Ovary (tissue), 10 donors: ENCODE results near the gene CNOT6L. TPM values are rescaled to one million over a fixed set of nuclear protein-coding genes. Genes with fewer than 3 reads are reported as not detected.
A peak's percentile ranks its signal among the peaks of the same experiment; 100 is the strongest.
"Not testable (repeated sequence)": the region's sequence is repeated elsewhere in the genome, so short reads cannot be mapped to it uniquely, and the experiment has no call there.

Experiments used
- DNase-seq, 5 donors: peaks; one replicate each; pipeline ENCODE4 v3.0.0-alpha.2; 2019 to 2020
- H3K27ac ChIP-seq, 2 donors: fragments of 200-600 bp; one replicate each; pipeline versions ENCODE4 v1.5.1 to v1.8.0; 2019 to 2022
- H3K27me3 ChIP-seq: fragments of 200-600 bp; one replicate; pipeline ENCODE4 v1.8.0; 2022
- H3K36me3 ChIP-seq: fragments of 200-600 bp; sonication (generic); one replicate; pipeline ENCODE4 v1.5.1; 2019
- H3K4me1 ChIP-seq: one replicate; pipeline ENCODE4 v1.8.1; 2013; ENCODE audit warnings: mild to moderate bottlenecking, moderate library complexity; ENCODE audit not compliant: insufficient read depth
- H3K4me3 ChIP-seq: fragments of 200-600 bp; sonication (generic); one replicate; pipeline ENCODE4 v1.5.1; 2017
- H3K9me3 ChIP-seq, 2 donors: fragments of 200-600 bp in 1 of 2; sonication (generic) in 1 of 2; one replicate each; pipeline versions ENCODE4 v1.5.1 to v1.8.1; 2013 to 2019; ENCODE audit warnings: mild to moderate bottlenecking in 1 of 2, moderate library complexity in 1 of 2
- EP300 ChIP-seq: sonication (generic); formaldehyde crosslinking; IDR thresholded peaks from one replicate; pipeline ENCODE4 v1.6.1; 2017; ENCODE audit warnings: antibody characterized with exemption
- POLR2A ChIP-seq: fragments of 450-650 bp; IDR thresholded peaks from one replicate; pipeline ENCODE4 v1.6.1; 2017; ENCODE audit warnings: antibody characterized with exemption, mild to moderate bottlenecking, moderate library complexity
- WGBS, 3 donors: extraction: QIAGEN DNeasy Blood & Tissue Kit in 1 of 3; methylation state at CpG; one replicate each; pipeline versions ENCODE4 v1.1.5 to v1.1.7; 2013 to 2017; 5-methylcytosine and 5-hydroxymethylcytosine counted together
- intact Hi-C, 4 donors: fragments of 100-400 bp; cut with DNase I; formaldehyde crosslinking; loops; one replicate each; pipeline versions ENCODE4 v1.11.0 to v1.15.1; 2022 to 2023
- long read RNA-seq, 3 donors: library from polyadenylated mRNA in 2 of 3; unstranded in 2 of 3; transcript quantifications; one replicate each; pipeline ENCODE4 v2.0.0 and lab custom pipeline, GENCODE V29; 2021 to 2026
- polyA plus RNA-seq, 2 donors: library from polyadenylated mRNA; stranded (reverse); fragments of 200-250 nt in 1 of 2; fragments of 350-450 nt in 1 of 2; fragmentation: Illumina TruSeq in 1 of 2; extraction: RNeasy Lipid Tissue Mini Kit (QIAGEN cat#74804) in 1 of 2; gene quantifications; one replicate each; pipeline ENCODE4 v1.2.3, GENCODE V29; 2013 to 2014
- total RNA-seq, 7 donors: library from RNA; depleted of rRNA in 2 of 7; stranded (reverse); fragments of >200 nt in 2 of 7; fragmentation: NEBNext Ultra II Directional in 3 of 7; extraction: Animal tissue kit (Norgen Biotek cat#: 25700) in 3 of 7; gene quantifications; one replicate each; pipeline versions ENCODE4 v1.1.0 to v1.2.4, GENCODE V29; 2016 to 2023
- TF ChIP-seq, protein P1 (sequence below), 3 donors: fragments of 450-650 bp in 2 of 3; fragments of 200-600 bp in 1 of 3; IDR thresholded peaks; one replicate each; pipeline versions ENCODE4 v1.5.1 to v1.8.0; 2016 to 2022; ENCODE audit warnings: antibody characterized with exemption in 3 of 3, mild to moderate bottlenecking in 1 of 3
- donor health status: DM: no; HTN: no; CAD: no; lungs with moderate emphysema.
- donor health status: DM: no; HTN: no; CAD: no.
- donor health status: Bipolar disorder and iron deficiency.
- donor health status: DM: yes; HTN: yes; CAD: no.
- donor health status: DM: no; HTN: no; CAD: no.
- donor health status: DM: yes; HTN: yes; CAD: no.

CNOT6L gene
- total RNA-seq (10 to 100 TPM; 16.1 to 58.6 (median 48.6) TPM), polyA plus RNA-seq (10 to 100 TPM in 1 of 2 donors, 1 to 10 TPM in 1; 7.7 to 20.0 TPM)
- long read RNA-seq, donor 1, partial matches to known transcripts: 5 of 8 reads
- long read RNA-seq, donor 1, other reads (novel, unspliced or antisense): 3 of 8 reads
- long read RNA-seq, donor 2, partial matches to known transcripts: 0 of 3 reads
- long read RNA-seq, donor 2, other reads (novel, unspliced or antisense): 0 of 3 reads
- long read RNA-seq, donor 3, full-length matches to known transcripts: 4 of 11 reads
- long read RNA-seq, donor 3, partial matches to known transcripts: 1 of 11 reads
- long read RNA-seq, donor 3, other reads (novel, unspliced or antisense): 6 of 11 reads

DNA sequence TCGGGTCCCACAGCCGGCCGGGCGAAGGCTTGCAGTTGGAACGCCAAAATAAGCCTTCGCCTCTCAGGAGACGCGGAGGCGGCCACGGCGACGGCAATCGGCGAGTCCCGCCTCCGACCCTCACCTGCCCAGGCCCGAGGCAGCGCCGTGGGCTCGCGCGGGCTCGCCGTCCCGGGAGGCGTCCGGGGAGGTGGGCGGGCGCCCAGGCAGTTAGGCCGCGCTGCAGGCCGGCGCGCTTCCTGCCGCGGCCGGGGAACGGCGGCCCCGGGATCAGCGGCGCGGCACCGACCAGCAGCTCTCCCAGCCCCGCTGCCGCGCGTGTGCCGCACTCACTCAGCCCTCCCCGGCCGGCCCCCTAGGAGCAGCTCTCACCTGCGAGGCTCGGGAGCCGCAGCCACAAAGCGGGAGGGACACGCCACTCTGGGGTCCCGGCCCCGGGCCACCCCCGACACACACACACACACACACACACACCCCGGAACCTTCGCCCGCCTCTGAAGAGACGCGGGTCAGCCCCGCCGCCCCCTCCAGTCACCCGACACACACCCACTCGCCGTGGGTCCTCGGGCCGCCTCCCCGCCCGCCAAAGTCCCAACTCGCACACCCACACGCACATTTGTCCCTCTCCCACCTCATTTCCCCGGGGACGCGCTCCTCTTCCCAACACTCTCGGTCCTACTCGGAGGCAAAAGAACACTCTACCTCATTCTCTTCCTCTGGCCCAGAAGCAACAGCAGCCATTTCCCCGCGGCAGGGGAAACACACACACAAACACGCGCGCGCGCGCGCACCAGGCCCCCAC lies at the start of gene CNOT6L:
Gene CNOT6L (minus strand): TSS at position 767 of the 802 bp plus-strand sequence. CDS start 60 bp downstream, at position 707.
- TF ChIP-seq, protein P1, sequence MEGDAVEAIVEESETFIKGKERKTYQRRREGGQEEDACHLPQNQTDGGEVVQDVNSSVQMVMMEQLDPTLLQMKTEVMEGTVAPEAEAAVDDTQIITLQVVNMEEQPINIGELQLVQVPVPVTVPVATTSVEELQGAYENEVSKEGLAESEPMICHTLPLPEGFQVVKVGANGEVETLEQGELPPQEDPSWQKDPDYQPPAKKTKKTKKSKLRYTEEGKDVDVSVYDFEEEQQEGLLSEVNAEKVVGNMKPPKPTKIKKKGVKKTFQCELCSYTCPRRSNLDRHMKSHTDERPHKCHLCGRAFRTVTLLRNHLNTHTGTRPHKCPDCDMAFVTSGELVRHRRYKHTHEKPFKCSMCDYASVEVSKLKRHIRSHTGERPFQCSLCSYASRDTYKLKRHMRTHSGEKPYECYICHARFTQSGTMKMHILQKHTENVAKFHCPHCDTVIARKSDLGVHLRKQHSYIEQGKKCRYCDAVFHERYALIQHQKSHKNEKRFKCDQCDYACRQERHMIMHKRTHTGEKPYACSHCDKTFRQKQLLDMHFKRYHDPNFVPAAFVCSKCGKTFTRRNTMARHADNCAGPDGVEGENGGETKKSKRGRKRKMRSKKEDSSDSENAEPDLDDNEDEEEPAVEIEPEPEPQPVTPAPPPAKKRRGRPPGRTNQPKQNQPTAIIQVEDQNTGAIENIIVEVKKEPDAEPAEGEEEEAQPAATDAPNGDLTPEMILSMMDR (IDR thresholded peaks at IDR 0.05): no peak
- TF ChIP-seq EP300 (no peak), POLR2A (peak; percentile 32)

DNA sequence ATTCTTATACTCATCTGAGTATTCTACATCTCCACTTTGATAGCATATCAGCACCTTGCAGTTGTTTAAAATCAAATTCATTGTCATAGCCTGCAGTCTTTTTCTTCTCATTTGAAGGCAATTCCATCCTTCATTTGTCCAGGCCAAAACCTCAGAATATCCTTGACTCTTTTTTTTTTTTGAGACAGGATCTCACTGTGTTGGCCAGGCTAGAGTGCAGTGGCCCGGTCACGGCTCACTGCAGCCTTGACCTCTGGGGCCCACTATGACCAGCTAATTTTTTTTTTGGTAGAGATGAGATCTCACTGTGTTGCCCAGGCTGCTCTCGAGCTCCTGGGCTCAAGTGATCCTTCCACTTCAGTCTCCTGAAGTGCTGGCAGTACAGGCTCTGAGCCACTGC lies 46.1 kb upstream of the CNOT6L start:
- no peak overlapping the region for H3K27ac ChIP-seq
- no peak for DNase-seq
- H3K4me1 ChIP-seq: peaks cover 6% of the 10 kb centered on the region
- WGBS, 3 donors: 87 to 90% (median 88%) methylated on average over 3 of the region's 3 CpGs
- no peak overlapping the region for H3K4me3 ChIP-seq
- intact Hi-C loops: no loop called here
- no peaks in the 10 kb centered on the region for H3K36me3 ChIP-seq
- H3K27me3 ChIP-seq: no peaks in the 10 kb centered on the region
- TF ChIP-seq EP300 (no peak), POLR2A (no peak)
- TF ChIP-seq, protein P1 (IDR thresholded peaks at IDR 0.05): no peak
- H3K9me3 ChIP-seq: no peaks in the 10 kb centered on the region

More for the DNA sequence above, at the start of gene CNOT6L:
- Histone ChIP-seq H3K27ac (peak within 1 kb of the TSS; percentile 98), H3K9me3 (no peaks in the 10 kb centered on the region), H3K4me3 (peak within 1 kb of the TSS; percentile 90), H3K27me3 (no peaks in the 10 kb centered on the region), H3K36me3 (no peaks in the 10 kb centered on the region), H3K4me1 (peaks cover 9% of the 10 kb centered on the region)
- WGBS, 3 donors: 0 to 1% (median 0%) methylated on average over 47 to 89 of the region's 89 CpGs
- peak; percentile 67 to 85 (median 74) for DNase-seq
- intact Hi-C loops: loop anchor here in 1 of 4 donors (2.0 kb wide), 1 partner anchor 44 kb away; the partner anchor contains the start of gene MRPL1

DNA sequence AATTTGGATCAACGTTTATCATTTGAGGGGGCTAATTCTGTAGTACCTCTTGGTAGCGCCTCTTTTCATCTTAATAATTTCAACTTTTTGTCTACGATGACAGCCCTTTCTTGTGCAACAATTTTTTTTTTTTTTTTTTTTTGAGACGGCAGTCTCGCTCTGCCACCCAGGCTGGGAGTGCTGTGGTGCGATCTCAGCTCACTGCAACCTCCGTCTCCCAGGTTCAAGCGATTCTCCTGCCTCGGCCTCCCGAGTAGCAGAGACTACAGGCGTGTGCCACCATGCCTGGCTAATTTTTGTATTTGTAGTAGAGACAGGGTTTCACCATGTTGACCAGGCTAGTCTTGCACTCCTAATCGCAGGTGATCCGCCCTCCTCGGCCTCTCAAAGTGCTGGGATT lies 44.2 kb upstream of the CNOT6L start:
- not testable (repeated sequence) for H3K27me3 ChIP-seq, H3K9me3 ChIP-seq, DNase-seq, H3K4me1 ChIP-seq, H3K36me3 ChIP-seq
- intact Hi-C loops: loop anchor here in 2 of 4 donors (2.0 kb wide), 2 partner anchors 43 to 45 kb away; partner anchors contain the start of gene CNOT6L (in 1 of the 2)
- H3K27ac ChIP-seq: peak overlapping the region in 1 of 2 donors; percentile 85
- WGBS, 3 donors: 23 to 35% (median 32%) methylated on average over 14 of the region's 14 CpGs
- peak overlapping the region; percentile 79 for H3K4me3 ChIP-seq

DNA sequence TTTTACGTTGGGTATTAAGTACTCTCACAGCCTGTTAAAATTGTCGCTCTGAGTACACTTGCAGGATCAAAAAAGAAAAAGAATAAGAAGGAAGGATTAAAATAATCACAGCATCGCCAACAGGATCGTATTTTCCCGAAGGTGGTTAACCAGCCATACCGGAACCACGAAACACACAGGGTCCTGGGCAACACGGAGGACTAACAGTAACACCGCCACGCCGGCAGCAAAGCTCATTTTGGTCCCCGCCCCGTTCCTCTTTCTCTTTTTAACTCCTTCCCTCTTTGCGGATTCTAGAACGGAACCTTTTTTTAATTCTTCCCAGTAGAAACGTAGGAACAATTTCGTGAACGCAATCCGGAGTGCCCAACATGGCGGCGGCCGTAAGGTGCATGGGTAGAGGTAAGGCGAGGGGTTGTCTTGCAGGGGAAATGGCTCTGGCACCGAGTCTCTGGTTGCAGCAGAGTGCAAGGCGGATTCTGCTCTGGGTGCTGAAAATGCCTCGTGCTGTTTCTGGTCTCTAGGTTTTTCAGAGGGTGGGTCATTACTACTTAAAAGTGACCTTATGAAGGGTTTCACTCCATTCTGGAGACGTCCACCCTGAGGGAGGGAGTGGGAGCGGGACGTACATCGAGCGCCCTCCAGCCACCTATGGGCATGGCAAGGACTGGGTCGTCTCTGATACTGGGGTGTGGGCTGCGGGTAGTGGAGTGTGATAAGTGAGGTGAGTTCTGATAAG lies 43.5 kb upstream of the CNOT6L start, which contains the start of gene MRPL1:
Gene MRPL1 (plus strand): TSS at position 353 of the 739 bp plus-strand sequence. CDS start 19 bp downstream, at position 372.
- TF ChIP-seq EP300 (no peak), POLR2A (peak; percentile 42)
- TF ChIP-seq, protein P1 (IDR thresholded peaks at IDR 0.05): peak in 1 of 3 donors; percentile 7
- H3K27me3 ChIP-seq: no peaks in the 10 kb centered on the region
- 0 to 1% (median 0%) methylated on average over 33 of the region's 33 CpGs for WGBS, 3 donors
- H3K27ac ChIP-seq: peak within 1 kb of the TSS; percentile 68 to 85
- H3K9me3 ChIP-seq: no peaks in the 10 kb centered on the region
- peak within 1 kb of the TSS; percentile 79 for H3K4me3 ChIP-seq
- H3K4me1 ChIP-seq: peaks cover 3% of the 10 kb centered on the region
- H3K36me3 ChIP-seq: no peaks in the 10 kb centered on the region
- intact Hi-C loops: loop anchor here in 2 of 4 donors (2.0 kb wide), 2 partner anchors 42 to 44 kb away; partner anchors contain the start of gene CNOT6L (in 1 of the 2)
- DNase-seq: peak; percentile 82 to 90 (median 88)
